ENCODE results near the gene MDM2.

MDM2 gene

GRCh38 chr12:68853396-68854077 is 45.6 kb downstream of the MDM2 start:
- no peak for DNase-seq (ENCODE audit: low spot score)
- no peak for TF ChIP-seq CTCF (IDR thresholded peaks at IDR 0.05; ENCODE audit: extremely low read depth, missing control alignments)

GRCh38 chr12:68854078-68854468 is 46.1 kb downstream of the MDM2 start:
- no peak for TF ChIP-seq CTCF (IDR thresholded peaks at IDR 0.05; ENCODE audit: extremely low read depth, missing control alignments)

GRCh38 chr12:68854554-68854953 is 46.6 kb downstream of the MDM2 start:
- TF ChIP-seq CTCF (IDR thresholded peaks at IDR 0.05; ENCODE audit: extremely low read depth, missing control alignments) = no peak
- DNase-seq (ENCODE audit: low spot score) = no peak

More at GRCh38 chr12:68854078-68854468, 46.1 kb downstream of the MDM2 start:
- no peak for DNase-seq (ENCODE audit: low spot score)

- DNase-seq (ENCODE audit: low spot score) = no peak
- no peak for TF ChIP-seq CTCF (IDR thresholded peaks at IDR 0.05; ENCODE audit: extremely low read depth, missing control alignments)
Measured at GRCh38 chr12:68855111-68855510, 47.1 kb downstream of the MDM2 start.

GRCh38 chr12:68855771-68856170 is 47.8 kb downstream of the MDM2 start:
- TF ChIP-seq CTCF (IDR thresholded peaks at IDR 0.05; ENCODE audit: extremely low read depth, missing control alignments) = no peak
- no peak for DNase-seq (ENCODE audit: low spot score)

GRCh38 chr12:68856510-68856909 is 48.5 kb downstream of the MDM2 start:
- TF ChIP-seq CTCF (IDR thresholded peaks at IDR 0.05; ENCODE audit: extremely low read depth, missing control alignments) = no peak
- DNase-seq (ENCODE audit: low spot score) = no peak

GRCh38 chr12:68861890-68862289 is 53.9 kb downstream of the MDM2 start:
- TF ChIP-seq CTCF (IDR thresholded peaks at IDR 0.05; ENCODE audit: extremely low read depth, missing control alignments) = no peak
- DNase-seq (ENCODE audit: low spot score) = no peak

Data from GM20000 (cell line).